ENCODE data around the gene TLL1. TPM values are rescaled to one million over a fixed set of nuclear protein-coding genes. Genes with fewer than 3 reads are reported as not detected.

TLL1 gene
- total RNA-seq, 2 experiments from 2014 or later, result not detected

GRCh38 chr4:165879641-165880040 lies 6.6 kb downstream of the TLL1 start:
- no peak overlapping the region for H3K4me3 Mint-ChIP-seq
- H3K4me1 Mint-ChIP-seq (ENCODE audit: low read depth), result no peaks in the 10 kb centered on the region
- no peaks in the 10 kb centered on the region for H3K9me3 Mint-ChIP-seq
- intact Hi-C loops (cut with micrococcal nuclease), result no loop called here
- ChIA-PET CTCF (no interaction called here), POLR2A (no interaction called here)
- no peak for DNase-seq
- no peak for ATAC-seq
- H3K36me3 Mint-ChIP-seq (ENCODE audit: low read depth), result no peaks in the 10 kb centered on the region
- no peak for TF ChIP-seq CTCF (IDR thresholded peaks at IDR 0.05)
- H3K27me3 Mint-ChIP-seq, result peaks cover 17% of the 10 kb centered on the region
- no peak overlapping the region for H3K27ac Mint-ChIP-seq

GRCh38 chr4:165894159-165894558 lies 21.1 kb downstream of the TLL1 start:
- no peak overlapping the region for H3K4me3 Mint-ChIP-seq
- no peaks in the 10 kb centered on the region for H3K27me3 Mint-ChIP-seq
- H3K36me3 Mint-ChIP-seq (ENCODE audit: low read depth), result no peaks in the 10 kb centered on the region
- DNase-seq (no peak), ATAC-seq (no peak)
- POLR2A ChIA-PET, result no interaction called here
- TF ChIP-seq CTCF (IDR thresholded peaks at IDR 0.05), result no peak
- H3K27ac Mint-ChIP-seq, result no peak overlapping the region
- H3K4me1 Mint-ChIP-seq (ENCODE audit: low read depth), result no peaks in the 10 kb centered on the region
- CTCF ChIA-PET, result no interaction called here
- peaks cover 11% of the 10 kb centered on the region for H3K9me3 Mint-ChIP-seq
- intact Hi-C loops (cut with micrococcal nuclease), result no loop called here

GRCh38 chr4:165905405-165906027 lies 32.5 kb downstream of the TLL1 start:
- Mint-ChIP-seq H3K9me3 (no peaks in the 10 kb centered on the region), H3K27me3 (no peaks in the 10 kb centered on the region), H3K4me1 (ENCODE audit: low read depth) (no peaks in the 10 kb centered on the region), H3K36me3 (ENCODE audit: low read depth) (no peaks in the 10 kb centered on the region), H3K27ac (no peak overlapping the region), H3K4me3 (no peak overlapping the region)
- ChIA-PET CTCF (no interaction called here), POLR2A (no interaction called here)
- intact Hi-C loops (cut with micrococcal nuclease), result no loop called here
- TF ChIP-seq CTCF (IDR thresholded peaks at IDR 0.05), result no peak
- DNase-seq (no peak), ATAC-seq (no peak)

- H3K36me3 Mint-ChIP-seq (ENCODE audit: low read depth), result no peaks in the 10 kb centered on the region
- H3K9me3 Mint-ChIP-seq, result no peaks in the 10 kb centered on the region
- H3K27ac Mint-ChIP-seq, result no peak overlapping the region
- no peak for ATAC-seq
- H3K27me3 Mint-ChIP-seq, result no peaks in the 10 kb centered on the region
- intact Hi-C loops (cut with micrococcal nuclease), result no loop called here
- H3K4me3 Mint-ChIP-seq, result no peak overlapping the region
- CTCF ChIA-PET, result no interaction called here
- no peak for DNase-seq
- no peak for TF ChIP-seq CTCF (IDR thresholded peaks at IDR 0.05)
- no peaks in the 10 kb centered on the region for H3K4me1 Mint-ChIP-seq (ENCODE audit: low read depth)
- POLR2A ChIA-PET, result no interaction called here
These were observed 33.2 kb downstream of the TLL1 start for GRCh38 chr4:165906272-165906671.

GRCh38 chr4:165909947-165910346 lies 36.9 kb downstream of the TLL1 start:
- no peaks in the 10 kb centered on the region for H3K36me3 Mint-ChIP-seq (ENCODE audit: low read depth)
- intact Hi-C loops (cut with micrococcal nuclease), result no loop called here
- no peak for ATAC-seq

More at GRCh38 chr4:165909947-165910346, 36.9 kb downstream of the TLL1 start:
- ChIA-PET CTCF (no interaction called here), POLR2A (no interaction called here)
- Mint-ChIP-seq H3K27me3 (no peaks in the 10 kb centered on the region), H3K4me3 (no peak overlapping the region), H3K4me1 (ENCODE audit: low read depth) (no peaks in the 10 kb centered on the region), H3K27ac (no peak overlapping the region), H3K9me3 (peaks cover 2% of the 10 kb centered on the region)
- no peak for DNase-seq
- TF ChIP-seq CTCF (IDR thresholded peaks at IDR 0.05), result no peak
